Measurements from ENCODE around the gene SPPL2C.

GRCh38 chr17:45838751-45839295 lies 5.9 kb upstream of the SPPL2C start:
- TF ChIP-seq IKZF1 (conservative IDR thresholded peaks at IDR 0.05) (no peak), GABPA (IDR thresholded peaks at IDR 0.05; ENCODE audit: low read depth) (no peak)
